Keratinocyte (primary cell): ENCODE measurements around the gene LAMA2. TPM values are rescaled to one million over a fixed set of nuclear protein-coding genes. Genes with fewer than 3 reads are reported as not detected.

Experiments
- DNase-seq: peaks from one replicate; pipeline ENCODE4 v3.0.0-alpha.2; 2011; ENCODE audit warnings: low read depth, missing footprints, low spot score
- FAIRE-seq: peaks from 2 replicates; lab custom pipeline; 2011; peaks lifted over from hg19 to GRCh38; lab: Jason Lieb, UNC
- H2AFZ ChIP-seq: 2 replicates; pipeline ENCODE4 v1.6.0; 2012; ENCODE audit warnings: low read length, control low read depth, inconsistent platforms; ENCODE audit not compliant: control insufficient read depth
- H3K27ac ChIP-seq: 2 replicates; pipeline ENCODE4 v1.5.1; 2011; ENCODE audit warnings: low read length; ENCODE audit not compliant: control insufficient read depth, insufficient read depth
- H3K27me3 ChIP-seq: 3 replicates; pipeline ENCODE4 v1.6.0; 2011; ENCODE audit warnings: low read length; ENCODE audit not compliant: control insufficient read depth, insufficient read depth; ENCODE audit errors: extremely low read depth
- H3K36me3 ChIP-seq, 2 experiments: 2 replicates in 1 of 2; 3 replicates in 1 of 2; pipeline ENCODE4 v1.5.1; 2011; ENCODE audit warnings: low read length in 2 of 2, mild to moderate bottlenecking in 1 of 2; ENCODE audit not compliant: control insufficient read depth in 2 of 2, insufficient read depth in 2 of 2; ENCODE audit errors: extremely low read depth in 1 of 2
- H3K4me1 ChIP-seq: 3 replicates; pipeline ENCODE4 v1.5.1; 2011; ENCODE audit warnings: low read length; ENCODE audit not compliant: control insufficient read depth, insufficient read depth; ENCODE audit errors: extremely low read depth
- H3K4me2 ChIP-seq: 3 replicates; pipeline ENCODE4 v1.6.0; 2011; ENCODE audit warnings: low read depth, low read length; ENCODE audit not compliant: control insufficient read depth, insufficient read depth; ENCODE audit errors: extremely low read depth
- H3K4me3 ChIP-seq, 3 experiments: fragments of 200-600 bp in 1 of 3; sonication (generic) in 1 of 3; 2 replicates in 2 of 3; 3 replicates in 1 of 3; pipeline ENCODE4 v1.5.1; 2011 to 2016; ENCODE audit warnings: low read length in 3 of 3, mild to moderate bottlenecking in 3 of 3, control low read depth in 2 of 3, inconsistent platforms in 1 of 3, low read depth in 1 of 3, mixed read lengths in 1 of 3, mixed run types in 1 of 3, moderate library complexity in 1 of 3; ENCODE audit not compliant: control insufficient read depth in 2 of 3, insufficient read depth in 2 of 3; ENCODE audit errors: extremely low read depth in 1 of 3
- H3K79me2 ChIP-seq: 2 replicates; pipeline ENCODE4 v1.6.0; 2012; ENCODE audit warnings: low read length; ENCODE audit not compliant: control insufficient read depth, insufficient read depth
- H3K9ac ChIP-seq: 3 replicates; pipeline ENCODE4 v1.6.0; 2011; ENCODE audit warnings: low read length; ENCODE audit not compliant: control insufficient read depth, insufficient read depth; ENCODE audit errors: extremely low read depth
- H3K9me1 ChIP-seq: 3 replicates; pipeline ENCODE4 v1.6.0; 2011; ENCODE audit warnings: low read length; ENCODE audit not compliant: control insufficient read depth, insufficient read depth; ENCODE audit errors: extremely low read depth
- H3K9me3 ChIP-seq: 2 replicates; pipeline ENCODE4 v1.5.1; 2012; ENCODE audit warnings: low read depth, low read length; ENCODE audit not compliant: control insufficient read depth
- H4K20me1 ChIP-seq: 3 replicates; pipeline ENCODE4 v1.6.0; 2011; ENCODE audit warnings: low read length; ENCODE audit not compliant: control insufficient read depth, insufficient read depth; ENCODE audit errors: extremely low read depth
- EZH2 ChIP-seq: IDR thresholded peaks from one replicate; pipeline ENCODE4 v1.6.1; 2012; ENCODE audit warnings: inconsistent platforms, mild to moderate bottlenecking, low read length, moderate library complexity
- dilution Hi-C: fragments of 300-500 bp; cut with MboI; formaldehyde crosslinking; loops from one replicate; pipeline ENCODE4 v1.7.0; 2020; ENCODE audit warnings: low sequenced_read_pairs; ENCODE audit not compliant: extremely low pct_ligation_motif_present
- polyA plus RNA-seq, 5 experiments: library from polyadenylated mRNA; depleted of rRNA in 3 of 5; stranded (reverse) in 3 of 5; stranded (forward) in 1 of 5; unstranded in 1 of 5; fragments of >200 nt; gene quantifications; 1 replicate in 1 of 5; 2 replicates in 3 of 5; 3 replicates in 1 of 5; pipeline versions ENCODE4 v1.2.1 to v1.2.3, GENCODE V29; 2011 to 2012; ENCODE audit warnings: missing spikeins in 2 of 5, low read depth in 1 of 5, low replicate concordance in 1 of 5
- TF ChIP-seq, protein P1 (sequence below), 3 experiments: IDR thresholded peaks in 1 of 3; conservative IDR thresholded peaks in 1 of 3; optimal IDR thresholded peaks in 1 of 3; 2 replicates in 2 of 3; 3 replicates in 1 of 3; pipeline versions ENCODE3 to v1.5.1; 2011; ENCODE audit warnings: low read length in 3 of 3, mild to moderate bottlenecking in 3 of 3, moderate library complexity in 2 of 3, control low read depth in 1 of 3, inconsistent platforms in 1 of 3; ENCODE audit not compliant: insufficient read depth in 2 of 3; ENCODE audit errors: extremely low read depth in 1 of 3

Gene LAMA2
- polyA plus RNA-seq, 1 donor (not counting 4 experiments of a cell fraction or from before 2014, with no cell fraction given), result 1.4 TPM

DNA sequence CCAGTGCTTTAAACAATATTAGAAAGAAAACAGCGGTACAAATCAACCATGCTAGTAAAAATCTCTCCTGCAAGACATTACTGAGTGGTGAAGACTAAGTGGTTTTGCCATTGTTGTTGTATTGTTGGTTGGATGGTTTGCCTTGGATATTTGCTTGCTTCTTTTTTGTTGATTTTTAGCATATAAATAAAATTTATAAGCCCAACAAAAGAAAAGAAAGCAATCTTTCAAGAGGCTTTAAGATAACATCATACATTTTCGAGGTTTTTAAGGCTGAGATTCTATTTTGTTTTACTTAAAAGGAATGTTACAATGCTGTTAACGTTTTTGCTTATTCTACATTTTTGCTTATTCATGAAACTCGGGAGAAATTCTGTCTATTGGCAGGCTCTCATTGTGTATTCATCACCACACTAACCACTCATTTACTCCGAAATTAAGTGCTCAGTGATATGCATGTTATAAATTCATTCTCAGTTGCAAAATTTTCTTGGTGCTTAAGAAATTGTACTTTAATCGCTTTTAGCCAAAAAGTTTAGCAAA is 139.1 kb downstream of the LAMA2 start:
- Histone ChIP-seq H3K4me1 (no peaks in the 10 kb centered on the region), H3K27ac (no peak overlapping the region), H3K4me3 (no peak overlapping the region), H3K36me3 (no peaks in the 10 kb centered on the region), H3K9me1 (no peaks in the 10 kb centered on the region), H3K27me3 (no peaks in the 10 kb centered on the region), H2AFZ (no peak overlapping the region), H3K9me3 (no peaks in the 10 kb centered on the region), H3K9ac (no peak overlapping the region), H3K4me2 (no peak overlapping the region), H3K79me2 (no peaks in the 10 kb centered on the region), H4K20me1 (no peaks in the 10 kb centered on the region)
- TF ChIP-seq, protein P1, sequence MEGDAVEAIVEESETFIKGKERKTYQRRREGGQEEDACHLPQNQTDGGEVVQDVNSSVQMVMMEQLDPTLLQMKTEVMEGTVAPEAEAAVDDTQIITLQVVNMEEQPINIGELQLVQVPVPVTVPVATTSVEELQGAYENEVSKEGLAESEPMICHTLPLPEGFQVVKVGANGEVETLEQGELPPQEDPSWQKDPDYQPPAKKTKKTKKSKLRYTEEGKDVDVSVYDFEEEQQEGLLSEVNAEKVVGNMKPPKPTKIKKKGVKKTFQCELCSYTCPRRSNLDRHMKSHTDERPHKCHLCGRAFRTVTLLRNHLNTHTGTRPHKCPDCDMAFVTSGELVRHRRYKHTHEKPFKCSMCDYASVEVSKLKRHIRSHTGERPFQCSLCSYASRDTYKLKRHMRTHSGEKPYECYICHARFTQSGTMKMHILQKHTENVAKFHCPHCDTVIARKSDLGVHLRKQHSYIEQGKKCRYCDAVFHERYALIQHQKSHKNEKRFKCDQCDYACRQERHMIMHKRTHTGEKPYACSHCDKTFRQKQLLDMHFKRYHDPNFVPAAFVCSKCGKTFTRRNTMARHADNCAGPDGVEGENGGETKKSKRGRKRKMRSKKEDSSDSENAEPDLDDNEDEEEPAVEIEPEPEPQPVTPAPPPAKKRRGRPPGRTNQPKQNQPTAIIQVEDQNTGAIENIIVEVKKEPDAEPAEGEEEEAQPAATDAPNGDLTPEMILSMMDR (optimal IDR thresholded peaks at IDR 0.05 in 1 of 3, IDR thresholded peaks at IDR 0.05 in 1 of 3, conservative IDR thresholded peaks at IDR 0.05 in 1 of 3; ENCODE audit: extremely low read depth in 1 of 3, insufficient read depth in 2 of 3, low read length in 3 of 3), result no peak
- TF ChIP-seq EZH2, result no peak
- dilution Hi-C loops, result no loop called here
- DNase-seq, result no peak
- FAIRE-seq, result no peak

DNA sequence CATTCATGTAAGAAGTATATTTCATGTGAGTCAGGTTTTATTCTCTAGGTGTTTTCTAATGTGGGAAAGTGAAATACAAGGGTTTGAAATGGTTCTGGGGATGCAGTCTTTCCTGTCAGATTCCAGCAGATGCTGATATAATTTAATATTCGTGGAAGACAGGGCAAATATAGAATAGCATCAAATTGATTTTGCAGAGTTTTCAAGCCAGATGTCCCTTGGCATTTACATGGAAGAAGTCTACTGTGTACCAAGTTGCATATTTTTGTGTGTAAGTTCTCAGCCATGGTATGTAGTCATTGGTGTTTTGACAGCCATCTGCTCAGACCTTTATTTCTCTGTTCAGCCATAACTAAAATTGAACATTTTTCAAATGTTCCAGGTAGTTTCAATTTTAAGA is 143.7 kb downstream of the LAMA2 start:
- DNase-seq (no peak), FAIRE-seq (no peak)
- Histone ChIP-seq H3K4me3 (no peak overlapping the region), H2AFZ (no peak overlapping the region), H3K4me2 (no peak overlapping the region), H3K79me2 (no peaks in the 10 kb centered on the region), H3K9ac (no peak overlapping the region), H4K20me1 (no peaks in the 10 kb centered on the region), H3K9me1 (no peaks in the 10 kb centered on the region), H3K36me3 (no peaks in the 10 kb centered on the region), H3K27ac (no peak overlapping the region), H3K9me3 (no peaks in the 10 kb centered on the region), H3K27me3 (no peaks in the 10 kb centered on the region), H3K4me1 (no peaks in the 10 kb centered on the region)
- TF ChIP-seq, protein P1 (optimal IDR thresholded peaks at IDR 0.05 in 1 of 3, IDR thresholded peaks at IDR 0.05 in 1 of 3, conservative IDR thresholded peaks at IDR 0.05 in 1 of 3; ENCODE audit: extremely low read depth in 1 of 3, insufficient read depth in 2 of 3, low read length in 3 of 3), result no peak
- no peak for TF ChIP-seq EZH2
- dilution Hi-C loops, result no loop called here
